LoVo (cell line): ENCODE data around the gene NAT10.
A peak's percentile ranks its signal among the peaks of the same experiment; 100 is the strongest.
"Not testable (repeated sequence)": the region's sequence is repeated elsewhere in the genome, so short reads cannot be mapped to it uniquely, and the experiment has no call there.

Source experiments
- DNase-seq: peaks from one replicate; pipeline ENCODE4 v3.0.0-alpha.2; 2016; ENCODE audit warnings: low spot score

The NAT10 gene

GRCh38 chr11:34168642-34169420, 63.4 kb downstream of the NAT10 start:
- no peak for DNase-seq

- no peak for DNase-seq
Measured at GRCh38 chr11:34169686-34170085, 64.3 kb downstream of the NAT10 start.

GRCh38 chr11:34173050-34173449, 67.6 kb downstream of the NAT10 start:
- no peak for DNase-seq

- peak; percentile 77 for DNase-seq
Measured at GRCh38 chr11:34174412-34175041, 69.1 kb downstream of the NAT10 start.

GRCh38 chr11:34175284-34176019, 70.0 kb downstream of the NAT10 start:
- no peak for DNase-seq

GRCh38 chr11:34176751-34177209, 71.4 kb downstream of the NAT10 start:
- DNase-seq = no peak

GRCh38 chr11:34178209-34178821, 72.9 kb downstream of the NAT10 start:
- DNase-seq = no peak

GRCh38 chr11:34179026-34179675, 73.7 kb downstream of the NAT10 start:
- DNase-seq = no peak

GRCh38 chr11:34180040-34180813, 74.8 kb downstream of the NAT10 start:
- no peak for DNase-seq

GRCh38 chr11:34180814-34181165, 75.4 kb downstream of the NAT10 start:
- not testable (repeated sequence) for DNase-seq

GRCh38 chr11:34181251-34181650, 75.8 kb downstream of the NAT10 start:
- DNase-seq = no peak

GRCh38 chr11:34181856-34182405, 76.5 kb downstream of the NAT10 start:
- no peak for DNase-seq

GRCh38 chr11:34182425-34182824, 77.0 kb downstream of the NAT10 start:
- no peak for DNase-seq

- DNase-seq = no peak
Measured at GRCh38 chr11:34182921-34183685, 77.7 kb downstream of the NAT10 start.

- no peak for DNase-seq
Measured at GRCh38 chr11:34183848-34184391, 78.5 kb downstream of the NAT10 start.

- DNase-seq = no peak
Measured at GRCh38 chr11:34184505-34185015, 79.1 kb downstream of the NAT10 start.

- DNase-seq = no peak
Measured at GRCh38 chr11:34185926-34186841, 80.8 kb downstream of the NAT10 start.

- DNase-seq = no peak
Measured at GRCh38 chr11:34188181-34188580, 82.8 kb downstream of the NAT10 start.
